NB4 (cell line): ENCODE data around the gene AGPAT1.

Source experiments
- CTCF ChIP-seq: IDR thresholded peaks from one replicate; pipeline ENCODE4 v1.5.1; 2012; ENCODE audit warnings: low read depth, low read length
- POLR2A ChIP-seq: IDR thresholded peaks from 2 replicates; pipeline ENCODE4 v1.6.1; 2011; ENCODE audit warnings: mild to moderate bottlenecking; ENCODE audit not compliant: insufficient read length; ENCODE audit errors: extremely low read depth
- TF ChIP-seq, protein P1 (sequence below): IDR thresholded peaks from 2 replicates; pipeline ENCODE4 v1.6.1; 2011; ENCODE audit warnings: low read depth, low read length

GRCh38 chr6:32151181-32151862 lies 24.6 kb downstream of the AGPAT1 start:
- TF ChIP-seq CTCF (no peak), POLR2A (no peak)
- TF ChIP-seq, protein P1, sequence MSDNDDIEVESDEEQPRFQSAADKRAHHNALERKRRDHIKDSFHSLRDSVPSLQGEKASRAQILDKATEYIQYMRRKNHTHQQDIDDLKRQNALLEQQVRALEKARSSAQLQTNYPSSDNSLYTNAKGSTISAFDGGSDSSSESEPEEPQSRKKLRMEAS, result no peak
